Body of pancreas (tissue), 4 donors: Measurements from ENCODE around the gene NUF2. TPM values are rescaled to one million over a fixed set of nuclear protein-coding genes. Genes with fewer than 3 reads are reported as not detected.
"Not testable (repeated sequence)": the region's sequence is repeated elsewhere in the genome, so short reads cannot be mapped to it uniquely, and the experiment has no call there.

Source experiments
- ATAC-seq: fragments of 150-250 bp; one replicate; pipeline ENCODE4 v1.9.1; 2016
- DNase-seq, 4 donors: peaks; one replicate each; pipeline ENCODE4 v3.0.0-alpha.2; 2019
- H3K27ac ChIP-seq, 4 donors: fragments of 200-600 bp; sonication (generic); 1 replicate in 3 of 4; 2 replicates in 1 of 4; pipeline versions ENCODE4 v1.5.1 to v1.6.1; 2016 to 2019; ENCODE audit warnings: mild to moderate bottlenecking in 1 of 4, mixed read lengths in 1 of 4, moderate library complexity in 1 of 4
- H3K27me3 ChIP-seq, 2 donors: fragments of 200-600 bp; sonication (generic); one replicate each; pipeline ENCODE4 v1.6.0; 2016; ENCODE audit warnings: mild to moderate bottlenecking in 1 of 2
- H3K36me3 ChIP-seq, 2 donors: fragments of 200-600 bp; sonication (generic); replicated peaks in 1 of 2; 2 replicates each; pipeline ENCODE4 v1.5.1; 2016; ENCODE audit warnings: low read depth in 2 of 2; ENCODE audit not compliant: insufficient read depth in 1 of 2
- H3K4me1 ChIP-seq: fragments of 200-600 bp; sonication (generic); one replicate; pipeline ENCODE4 v1.6.0; 2016
- H3K4me3 ChIP-seq, 2 donors: fragments of 200-600 bp; sonication (generic); 1 replicate in 1 of 2; 2 replicates in 1 of 2; pipeline ENCODE4 v1.5.1; 2016 to 2019
- H3K9me3 ChIP-seq, 3 donors: fragments of 200-600 bp; sonication (generic); 1 replicate in 2 of 3; 2 replicates in 1 of 3; pipeline ENCODE4 v1.5.1; 2016
- CTCF ChIP-seq, 7 experiments: fragments of 450-650 bp in 4 of 7; fragments of 200-600 bp in 3 of 7; sonication (generic) in 3 of 7; IDR thresholded peaks; one replicate each; pipeline ENCODE4 v1.5.1; 2016 to 2019; ENCODE audit warnings: antibody characterized with exemption in 7 of 7
- POLR2A ChIP-seq, 3 donors: fragments of 450-650 bp; IDR thresholded peaks; one replicate each; pipeline ENCODE4 v1.6.1; 2016; ENCODE audit warnings: antibody characterized with exemption in 3 of 3, mild to moderate bottlenecking in 2 of 3
- WGBS, 2 donors: methylation state at CpG; one replicate each; pipeline ENCODE4 v1.1.5; 2017; 5-methylcytosine and 5-hydroxymethylcytosine counted together
- intact Hi-C: fragments of 100-400 bp; cut with DNase I; formaldehyde crosslinking; loops from one replicate; pipeline ENCODE4 v1.15.1; 2023
- total RNA-seq, 2 donors: library from RNA; depleted of rRNA; stranded (reverse); fragments of >200 nt; gene quantifications; one replicate each; pipeline ENCODE4 v1.1.0, GENCODE V29; 2016

NUF2 gene
- total RNA-seq, 2 donors from 2014 or later, result 0.66 TPM; not detected in 1

GRCh38 chr1:163307479-163308171, 14.1 kb upstream of the NUF2 start:
- WGBS, 2 donors, result 90 to 97% methylated on average over 5 of the region's 5 CpGs
- TF ChIP-seq CTCF (IDR thresholded peaks at IDR 0.05), result no peak
- TF ChIP-seq POLR2A (IDR thresholded peaks at IDR 0.05), result no peak
- Histone ChIP-seq H3K27me3 (no peaks in the 10 kb centered on the region), H3K27ac (no peak overlapping the region), H3K9me3 (no peaks in the 10 kb centered on the region), H3K4me1 (no peaks in the 10 kb centered on the region), H3K4me3 (no peak overlapping the region), H3K36me3 (no peaks in the 10 kb centered on the region)
- intact Hi-C loops, result no loop called here
- DNase-seq (no peak), ATAC-seq (no peak)

DNA sequence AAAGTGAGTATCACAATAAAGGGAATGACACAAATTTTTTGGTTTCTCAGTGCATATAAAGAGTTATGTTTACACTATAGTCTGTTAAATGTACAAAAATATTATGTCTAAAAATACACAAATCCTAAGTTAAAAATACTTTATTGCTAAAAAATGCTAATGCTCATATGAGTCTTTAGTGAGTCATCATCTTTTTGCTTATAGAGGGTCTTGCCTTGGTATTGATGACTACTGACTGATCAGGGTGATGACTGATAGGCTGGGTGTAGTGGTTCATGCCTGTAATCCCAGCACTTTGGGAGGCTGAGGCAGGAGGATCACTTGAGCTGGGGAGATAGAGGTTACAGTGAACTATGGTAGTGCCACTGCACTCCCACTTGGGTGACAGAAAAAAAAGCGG, 12.9 kb upstream of the NUF2 start:
- DNase-seq, result no peak
- H3K9me3 ChIP-seq, result no peaks in the 10 kb centered on the region
- no peaks in the 10 kb centered on the region for H3K36me3 ChIP-seq
- no peak overlapping the region for H3K4me3 ChIP-seq
- no peaks in the 10 kb centered on the region for H3K4me1 ChIP-seq
- TF ChIP-seq CTCF (IDR thresholded peaks at IDR 0.05) (no peak), POLR2A (IDR thresholded peaks at IDR 0.05) (no peak)
- intact Hi-C loops, result no loop called here
- H3K27ac ChIP-seq, result no peak overlapping the region
- no peak for ATAC-seq
- 94 to 100% methylated on average over 1 of the region's 1 CpG for WGBS, 2 donors
- H3K27me3 ChIP-seq, result no peaks in the 10 kb centered on the region

- TF ChIP-seq POLR2A (IDR thresholded peaks at IDR 0.05) (no peak), CTCF (IDR thresholded peaks at IDR 0.05) (peak; percentile 11 to 63 (median 56))
- peak; percentile 15 to 22 (median 18) for DNase-seq
- Histone ChIP-seq H3K36me3 (peaks cover 0 to 4% of the 10 kb centered on the region in 2 donors), H3K27me3 (no peaks in the 10 kb centered on the region), H3K4me3 (no peak overlapping the region), H3K27ac (no peak overlapping the region), H3K4me1 (peaks cover 4% of the 10 kb centered on the region), H3K9me3 (no peaks in the 10 kb centered on the region)
- ATAC-seq, result no peak
- intact Hi-C loops, result loop anchor here (10.0 kb wide), 1 partner anchor 441 kb away; no protein-coding TSS in a partner anchor
- WGBS, 2 donors, result 54 to 63% methylated on average over 6 of the region's 6 CpGs
These were observed 5.9 kb upstream of the NUF2 start for GRCh38 chr1:163315773-163316374.

- WGBS, 2 donors, result 30 to 31% methylated on average over 3 of the region's 3 CpGs
- no peaks in the 10 kb centered on the region for H3K27me3 ChIP-seq
- intact Hi-C loops, result no loop called here
- H3K27ac ChIP-seq, result peak overlapping the region in 2 of 4 donors; percentile 49 to 53
- no peaks in the 10 kb centered on the region for H3K9me3 ChIP-seq
- no peak for DNase-seq
- peaks cover 0 to 4% of the 10 kb centered on the region in 2 donors for H3K36me3 ChIP-seq
- TF ChIP-seq POLR2A (IDR thresholded peaks at IDR 0.05), result no peak
- TF ChIP-seq CTCF (IDR thresholded peaks at IDR 0.05), result no peak
- H3K4me1 ChIP-seq, result peaks cover 16% of the 10 kb centered on the region
- H3K4me3 ChIP-seq, result peak overlapping the region; percentile 33 to 64
- no peak for ATAC-seq
These were observed 863 bp upstream of the NUF2 start for GRCh38 chr1:163320891-163321290.

DNA sequence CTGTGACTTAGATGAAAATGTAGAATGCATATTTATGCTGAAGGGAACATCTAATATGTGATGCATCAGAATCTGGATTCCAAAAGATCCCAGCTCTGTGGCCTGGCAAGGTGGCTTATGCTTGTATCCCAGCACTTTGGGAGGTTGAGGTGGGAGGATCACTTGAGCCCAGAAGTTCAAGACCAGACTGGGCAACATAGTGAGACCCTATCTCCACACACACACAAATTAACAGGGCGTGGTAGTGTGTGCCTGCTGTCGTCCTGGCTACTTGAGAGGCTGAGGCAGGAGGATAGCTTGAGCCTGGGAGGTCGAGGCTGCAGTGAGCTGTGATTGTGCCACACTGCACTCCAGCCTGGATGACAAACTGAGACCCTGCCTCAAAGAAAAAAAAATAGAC, 1.6 kb downstream of the NUF2 start:
- ATAC-seq, intact Hi-C loops, DNase-seq, H3K27ac ChIP-seq, H3K9me3 ChIP-seq, H3K36me3 ChIP-seq, H3K27me3 ChIP-seq, H3K4me3 ChIP-seq: not testable (repeated sequence)
- WGBS, 2 donors, result 72 to 82% methylated on average over 3 of the region's 3 CpGs
- peaks cover 16% of the 10 kb centered on the region for H3K4me1 ChIP-seq
